GM18861 (cell line): ENCODE data around the gene SLC12A7.
"Not testable (repeated sequence)": the region's sequence is repeated elsewhere in the genome, so short reads cannot be mapped to it uniquely, and the experiment has no call there.

Experiments used
- ATAC-seq: cut with Tn5 transposase; IDR thresholded peaks from one replicate; pipeline ENCODE4 v1.9.1; 2021; ENCODE audit not compliant: unreplicated experiment

The SLC12A7 gene

GRCh38 chr5:1083026-1083425 is 28.8 kb downstream of the SLC12A7 start:
- not testable (repeated sequence) for ATAC-seq

- no peak for ATAC-seq
These were observed 30.3 kb downstream of the SLC12A7 start for GRCh38 chr5:1081519-1081918.

- ATAC-seq = no peak
These were observed 31.4 kb downstream of the SLC12A7 start for GRCh38 chr5:1080432-1080831.

GRCh38 chr5:1079961-1080360 is 31.9 kb downstream of the SLC12A7 start:
- ATAC-seq = no peak

- no peak for ATAC-seq
These were observed 32.4 kb downstream of the SLC12A7 start for GRCh38 chr5:1079486-1079885.

GRCh38 chr5:1078851-1079250 is 33.0 kb downstream of the SLC12A7 start:
- ATAC-seq = no peak

GRCh38 chr5:1078206-1078605 is 33.7 kb downstream of the SLC12A7 start:
- ATAC-seq = no peak

GRCh38 chr5:1077491-1078020 is 34.3 kb downstream of the SLC12A7 start:
- ATAC-seq = no peak

GRCh38 chr5:1077026-1077425 is 34.8 kb downstream of the SLC12A7 start:
- ATAC-seq = no peak

GRCh38 chr5:1076406-1076805 is 35.5 kb downstream of the SLC12A7 start:
- no peak for ATAC-seq

- no peak for ATAC-seq
These were observed 35.9 kb downstream of the SLC12A7 start for GRCh38 chr5:1075931-1076330.

- no peak for ATAC-seq
These were observed 36.3 kb downstream of the SLC12A7 start for GRCh38 chr5:1075555-1075881.

GRCh38 chr5:1074816-1075554 is 36.9 kb downstream of the SLC12A7 start:
- ATAC-seq = no peak

- ATAC-seq = no peak
These were observed 37.6 kb downstream of the SLC12A7 start for GRCh38 chr5:1074226-1074625.

- ATAC-seq = no peak
These were observed 38.4 kb downstream of the SLC12A7 start for GRCh38 chr5:1073239-1074102.

- no peak for ATAC-seq
These were observed 42.2 kb downstream of the SLC12A7 start for GRCh38 chr5:1069720-1070088.

GRCh38 chr5:1068895-1069719 is 42.8 kb downstream of the SLC12A7 start:
- no peak for ATAC-seq

- no peak for ATAC-seq
These were observed 43.5 kb downstream of the SLC12A7 start for GRCh38 chr5:1068204-1068894.

GRCh38 chr5:1067141-1068121 is 44.4 kb downstream of the SLC12A7 start:
- ATAC-seq = no peak

- ATAC-seq = no peak
These were observed 45.2 kb downstream of the SLC12A7 start for GRCh38 chr5:1066676-1067075.
